Uterus (tissue), 4 donors: ENCODE measurements around the gene PRL. TPM values are rescaled to one million over a fixed set of nuclear protein-coding genes. Genes with fewer than 3 reads are reported as not detected.

Experiments used
- DNase-seq, 2 donors: peaks; one replicate each; pipeline ENCODE4 v3.0.0-alpha.2; 2019 to 2020
- H3K27ac ChIP-seq, 2 donors: fragments of 200-600 bp; sonication (generic); 1 replicate in 1 of 2; 2 replicates in 1 of 2; pipeline ENCODE4 v1.5.1; 2016 to 2018
- H3K27me3 ChIP-seq, 2 donors: fragments of 200-600 bp; sonication (generic); one replicate each; pipeline ENCODE4 v1.5.1; 2018 to 2019; ENCODE audit warnings: control low read depth in 1 of 2
- H3K36me3 ChIP-seq, 2 donors: fragments of 200-600 bp; sonication (generic); one replicate each; pipeline ENCODE4 v1.5.1; 2019; ENCODE audit warnings: control low read depth in 1 of 2
- H3K4me1 ChIP-seq, 2 donors: fragments of 200-600 bp; sonication (generic); one replicate each; pipeline ENCODE4 v1.5.1; 2018 to 2019; ENCODE audit warnings: control low read depth in 1 of 2
- H3K4me3 ChIP-seq, 2 donors: fragments of 200-600 bp; sonication (generic); 1 replicate in 1 of 2; 2 replicates in 1 of 2; pipeline ENCODE4 v1.5.1; 2018 to 2019; ENCODE audit warnings: mild to moderate bottlenecking in 1 of 2
- H3K9me3 ChIP-seq, 2 donors: fragments of 200-600 bp; sonication (generic); one replicate each; pipeline ENCODE4 v1.5.1; 2019; ENCODE audit warnings: control low read depth in 1 of 2
- POLR2A ChIP-seq, 2 donors: fragments of 450-650 bp; IDR thresholded peaks; one replicate each; pipeline ENCODE4 v1.6.1; 2016; ENCODE audit warnings: antibody characterized with exemption in 2 of 2, mild to moderate bottlenecking in 1 of 2, moderate library complexity in 1 of 2
- intact Hi-C: fragments of 100-400 bp; cut with DNase I; formaldehyde crosslinking; loops from one replicate; pipeline ENCODE4 v1.15.1; 2023; ENCODE audit warnings: low total_unique reads
- total RNA-seq, 4 donors: library from RNA; depleted of rRNA in 3 of 4; stranded (reverse); fragments of >200 nt in 3 of 4; gene quantifications; one replicate each; pipeline versions ENCODE4 v1.1.0 to v1.2.4, GENCODE V29; 2014 to 2023
- TF ChIP-seq, protein P1 (sequence below), 4 experiments: fragments of 200-600 bp in 2 of 4; fragments of 450-650 bp in 2 of 4; sonication (generic) in 2 of 4; IDR thresholded peaks; one replicate each; pipeline ENCODE4 v1.5.1; 2016 to 2019; ENCODE audit warnings: antibody characterized with exemption in 4 of 4, mild to moderate bottlenecking in 2 of 4, moderate library complexity in 1 of 4
- donor health status: DM: yes; HTN: yes; CAD: no.

PRL gene
- total RNA-seq, 4 donors from 2014 or later: not detected

DNA sequence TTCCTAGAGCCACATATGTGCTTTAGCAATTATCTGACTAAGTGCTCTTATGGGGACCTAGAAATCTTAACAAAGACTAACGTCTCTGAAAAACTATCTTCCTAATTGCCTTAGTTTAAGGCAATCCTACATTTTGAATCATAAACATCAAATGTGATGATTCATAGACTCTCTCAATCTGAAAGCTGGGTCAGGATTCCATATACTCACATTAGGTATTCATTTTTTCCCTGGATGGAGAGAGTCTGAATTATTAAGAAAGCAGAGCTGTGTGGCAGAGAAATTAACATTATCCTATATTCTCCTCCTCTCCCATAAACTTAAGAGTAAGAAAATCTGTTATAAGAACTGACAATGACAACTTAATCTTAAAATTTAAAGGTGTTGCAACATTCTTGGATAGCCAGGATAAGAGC lies 1.6 kb upstream of the PRL start:
- Histone ChIP-seq H3K36me3 (no peaks in the 10 kb centered on the region), H3K4me3 (no peak overlapping the region), H3K27me3 (no peaks in the 10 kb centered on the region), H3K4me1 (no peaks in the 10 kb centered on the region), H3K9me3 (no peaks in the 10 kb centered on the region), H3K27ac (peak overlapping the region in 1 of 2 donors; percentile 18)
- no peak for DNase-seq
- intact Hi-C loops: no loop called here
- no peak for TF ChIP-seq POLR2A (IDR thresholded peaks at IDR 0.05)
- TF ChIP-seq, protein P1, sequence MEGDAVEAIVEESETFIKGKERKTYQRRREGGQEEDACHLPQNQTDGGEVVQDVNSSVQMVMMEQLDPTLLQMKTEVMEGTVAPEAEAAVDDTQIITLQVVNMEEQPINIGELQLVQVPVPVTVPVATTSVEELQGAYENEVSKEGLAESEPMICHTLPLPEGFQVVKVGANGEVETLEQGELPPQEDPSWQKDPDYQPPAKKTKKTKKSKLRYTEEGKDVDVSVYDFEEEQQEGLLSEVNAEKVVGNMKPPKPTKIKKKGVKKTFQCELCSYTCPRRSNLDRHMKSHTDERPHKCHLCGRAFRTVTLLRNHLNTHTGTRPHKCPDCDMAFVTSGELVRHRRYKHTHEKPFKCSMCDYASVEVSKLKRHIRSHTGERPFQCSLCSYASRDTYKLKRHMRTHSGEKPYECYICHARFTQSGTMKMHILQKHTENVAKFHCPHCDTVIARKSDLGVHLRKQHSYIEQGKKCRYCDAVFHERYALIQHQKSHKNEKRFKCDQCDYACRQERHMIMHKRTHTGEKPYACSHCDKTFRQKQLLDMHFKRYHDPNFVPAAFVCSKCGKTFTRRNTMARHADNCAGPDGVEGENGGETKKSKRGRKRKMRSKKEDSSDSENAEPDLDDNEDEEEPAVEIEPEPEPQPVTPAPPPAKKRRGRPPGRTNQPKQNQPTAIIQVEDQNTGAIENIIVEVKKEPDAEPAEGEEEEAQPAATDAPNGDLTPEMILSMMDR (IDR thresholded peaks at IDR 0.05): no peak

DNA sequence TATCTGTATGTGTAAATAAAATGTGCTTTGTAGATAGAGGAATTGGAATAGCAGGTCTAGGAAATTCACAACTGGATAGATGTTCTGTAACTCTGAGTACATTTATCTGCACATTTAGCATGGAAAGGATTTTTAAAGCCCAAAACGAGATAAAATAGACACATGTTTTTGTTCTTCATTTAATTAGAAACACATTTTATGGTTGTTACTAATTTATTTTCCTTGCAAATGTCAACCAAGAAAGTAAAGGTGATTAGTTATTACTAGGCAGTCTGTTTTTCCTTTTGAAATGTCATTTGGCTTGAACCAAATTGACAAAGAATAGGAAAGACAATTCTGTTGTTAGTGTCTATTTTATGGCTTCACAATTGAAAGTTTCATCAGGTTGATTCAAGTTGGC lies 769 bp downstream of the PRL start:
- TF ChIP-seq, protein P1 (IDR thresholded peaks at IDR 0.05): no peak
- TF ChIP-seq POLR2A (IDR thresholded peaks at IDR 0.05): no peak
- Histone ChIP-seq H3K27me3 (no peaks in the 10 kb centered on the region), H3K36me3 (no peaks in the 10 kb centered on the region), H3K4me1 (no peaks in the 10 kb centered on the region), H3K4me3 (no peak overlapping the region), H3K27ac (no peak overlapping the region), H3K9me3 (no peaks in the 10 kb centered on the region)
- intact Hi-C loops: no loop called here
- no peak for DNase-seq

DNA sequence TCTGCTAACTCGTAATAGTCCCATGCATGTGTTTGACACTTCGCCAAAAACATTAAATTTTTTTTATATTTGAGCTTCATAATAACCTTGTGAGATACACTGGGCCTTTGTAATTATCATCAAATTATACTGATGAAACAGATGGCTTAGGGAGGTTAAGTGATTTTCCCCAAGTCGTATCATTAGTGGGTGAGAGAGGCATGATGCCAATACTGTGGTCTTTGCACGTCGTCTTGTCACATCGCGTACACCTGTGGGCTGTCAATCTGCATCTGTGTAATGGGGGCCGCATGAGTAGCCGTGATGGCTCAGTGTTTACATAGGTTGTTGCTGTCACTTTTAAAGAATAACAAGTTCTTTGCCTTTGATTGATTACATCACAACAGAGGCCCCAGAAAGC lies 1.7 kb downstream of the PRL start:
- TF ChIP-seq, protein P1 (IDR thresholded peaks at IDR 0.05): no peak
- no peak for TF ChIP-seq POLR2A (IDR thresholded peaks at IDR 0.05)
- no peaks in the 10 kb centered on the region for H3K9me3 ChIP-seq
- no peak overlapping the region for H3K27ac ChIP-seq
- no peaks in the 10 kb centered on the region for H3K36me3 ChIP-seq
- intact Hi-C loops: no loop called here
- DNase-seq: no peak
- H3K27me3 ChIP-seq: no peaks in the 10 kb centered on the region
- H3K4me1 ChIP-seq: no peaks in the 10 kb centered on the region
- H3K4me3 ChIP-seq: no peak overlapping the region

GRCh38 chr6:22294301-22294700 lies 2.5 kb downstream of the PRL start:
- Histone ChIP-seq H3K4me1 (no peaks in the 10 kb centered on the region), H3K4me3 (no peak overlapping the region), H3K27me3 (no peaks in the 10 kb centered on the region), H3K36me3 (no peaks in the 10 kb centered on the region), H3K9me3 (no peaks in the 10 kb centered on the region), H3K27ac (no peak overlapping the region)
- DNase-seq: no peak
- intact Hi-C loops: no loop called here
- TF ChIP-seq POLR2A (IDR thresholded peaks at IDR 0.05): no peak
- TF ChIP-seq, protein P1 (IDR thresholded peaks at IDR 0.05): no peak

DNA sequence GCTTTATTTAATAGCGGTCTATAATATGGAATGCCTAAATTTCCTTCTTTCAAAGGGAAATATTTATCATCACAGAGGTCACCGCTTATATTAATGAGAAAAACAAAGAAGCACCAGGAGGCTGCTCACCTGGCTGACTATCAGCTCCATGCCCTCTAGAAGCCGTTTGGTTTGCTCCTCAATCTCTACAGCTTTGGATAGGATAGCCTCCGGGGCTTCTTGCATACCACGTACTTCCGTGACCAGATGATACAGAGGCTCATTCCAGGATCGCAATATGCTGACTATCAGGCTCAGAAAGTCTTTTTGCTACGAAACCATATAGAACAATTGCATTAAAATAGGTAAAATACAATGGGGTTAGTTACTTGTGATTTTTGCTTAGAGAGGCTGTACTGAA lies 6.8 kb downstream of the PRL start:
- no peak for DNase-seq
- Histone ChIP-seq H3K27me3 (no peaks in the 10 kb centered on the region), H3K27ac (no peak overlapping the region), H3K4me1 (no peaks in the 10 kb centered on the region), H3K9me3 (no peaks in the 10 kb centered on the region), H3K4me3 (no peak overlapping the region), H3K36me3 (no peaks in the 10 kb centered on the region)
- TF ChIP-seq, protein P1 (IDR thresholded peaks at IDR 0.05): no peak
- intact Hi-C loops: no loop called here
